OCI-LY3 (cell line): Measurements from ENCODE around the gene CFAP251.
"Not testable (repeated sequence)": the region's sequence is repeated elsewhere in the genome, so short reads cannot be mapped to it uniquely, and the experiment has no call there.

ENCODE experiments used
- EZH2phosphoT487 ChIP-seq: fragments of 200-600 bp; shearing (Covaris generic); IDR thresholded peaks from 2 replicates; pipeline ENCODE4 v1.6.1; 2018; ENCODE audit warnings: antibody characterized with exemption, mixed run types, low read depth
- TF ChIP-seq, protein P1 (sequence below): fragments of 200-600, 300-600 bp; sonication (generic); IDR thresholded peaks from 2 replicates; pipeline ENCODE4 v1.5.1; 2014; ENCODE audit warnings: antibody characterized with exemption, low read length, low read depth

DNA sequence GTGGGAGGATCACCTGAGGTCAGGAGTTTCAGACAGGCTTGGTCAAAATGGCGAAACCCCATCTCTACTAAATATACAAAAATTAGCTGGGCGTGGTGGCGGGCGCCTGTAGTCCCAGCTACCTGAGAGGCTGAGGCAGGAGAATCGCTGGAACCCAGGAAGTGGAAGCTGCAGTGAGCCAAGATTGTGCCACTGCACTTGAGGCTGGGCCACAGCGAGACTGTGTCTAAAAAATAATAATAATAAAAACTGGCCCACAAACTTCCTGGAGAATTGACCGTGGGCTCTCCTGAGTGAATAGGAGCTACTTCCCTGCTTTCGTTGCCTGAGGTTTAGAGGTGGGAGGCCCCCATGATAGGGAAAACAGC is 42.3 kb upstream of the CFAP251 start:
- TF ChIP-seq, protein P1, sequence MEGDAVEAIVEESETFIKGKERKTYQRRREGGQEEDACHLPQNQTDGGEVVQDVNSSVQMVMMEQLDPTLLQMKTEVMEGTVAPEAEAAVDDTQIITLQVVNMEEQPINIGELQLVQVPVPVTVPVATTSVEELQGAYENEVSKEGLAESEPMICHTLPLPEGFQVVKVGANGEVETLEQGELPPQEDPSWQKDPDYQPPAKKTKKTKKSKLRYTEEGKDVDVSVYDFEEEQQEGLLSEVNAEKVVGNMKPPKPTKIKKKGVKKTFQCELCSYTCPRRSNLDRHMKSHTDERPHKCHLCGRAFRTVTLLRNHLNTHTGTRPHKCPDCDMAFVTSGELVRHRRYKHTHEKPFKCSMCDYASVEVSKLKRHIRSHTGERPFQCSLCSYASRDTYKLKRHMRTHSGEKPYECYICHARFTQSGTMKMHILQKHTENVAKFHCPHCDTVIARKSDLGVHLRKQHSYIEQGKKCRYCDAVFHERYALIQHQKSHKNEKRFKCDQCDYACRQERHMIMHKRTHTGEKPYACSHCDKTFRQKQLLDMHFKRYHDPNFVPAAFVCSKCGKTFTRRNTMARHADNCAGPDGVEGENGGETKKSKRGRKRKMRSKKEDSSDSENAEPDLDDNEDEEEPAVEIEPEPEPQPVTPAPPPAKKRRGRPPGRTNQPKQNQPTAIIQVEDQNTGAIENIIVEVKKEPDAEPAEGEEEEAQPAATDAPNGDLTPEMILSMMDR, result not testable (repeated sequence)
- not testable (repeated sequence) for TF ChIP-seq EZH2phosphoT487
